ENCODE measurements around the gene ATP12A.
A peak's percentile ranks its signal among the peaks of the same experiment; 100 is the strongest.

The ATP12A gene

DNA sequence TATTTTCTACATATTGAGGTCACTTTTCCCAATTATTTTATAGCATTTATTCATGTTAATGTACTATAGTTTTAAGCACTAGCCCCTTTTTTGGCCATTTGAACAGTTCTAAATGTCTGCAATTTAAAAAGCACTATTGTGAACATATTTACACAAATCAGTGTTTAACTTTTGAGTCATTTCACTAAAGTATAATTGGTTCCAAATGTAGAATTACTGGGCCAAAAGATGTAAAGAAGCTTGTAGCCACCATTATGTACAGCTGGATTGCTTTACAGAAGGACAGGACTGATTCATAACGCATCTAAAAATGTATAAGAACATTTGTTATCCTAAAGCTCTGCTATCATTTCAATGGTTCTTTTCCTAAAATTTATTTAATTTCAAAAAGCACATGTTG lies 16.6 kb upstream of the ATP12A start:
- DNase-seq = no peak

DNA sequence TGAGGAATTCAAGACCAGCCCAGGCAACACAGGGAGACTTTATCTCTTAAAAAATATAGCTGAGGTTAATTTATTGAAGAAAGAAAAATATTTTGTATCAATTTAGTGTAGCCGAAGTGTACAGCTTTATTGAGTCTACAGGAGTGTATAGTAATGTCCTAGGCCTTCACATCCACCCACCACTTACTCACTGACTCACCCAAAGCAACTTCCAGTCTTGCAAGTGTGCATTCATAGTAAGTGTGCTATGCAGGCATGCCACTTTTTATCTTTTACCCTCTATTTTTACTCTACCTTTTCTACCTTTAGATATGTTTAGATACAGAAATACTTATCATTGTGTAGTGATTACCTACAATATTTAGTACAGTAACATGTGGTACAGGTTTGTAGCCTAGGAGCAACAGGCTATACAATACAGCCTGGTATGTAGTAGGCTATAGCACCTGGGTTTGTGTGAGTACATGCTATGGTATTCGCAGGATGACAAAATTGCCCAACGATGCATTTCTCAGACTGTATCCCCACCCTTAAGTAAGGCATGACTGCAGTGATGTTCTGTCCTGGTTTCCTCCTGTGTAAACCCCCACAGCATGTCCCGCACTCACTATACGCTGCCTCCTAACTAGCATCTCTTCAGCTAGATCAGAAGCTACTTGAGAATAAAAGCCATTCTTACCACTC lies 15.3 kb upstream of the ATP12A start:
- no peak for DNase-seq

DNA sequence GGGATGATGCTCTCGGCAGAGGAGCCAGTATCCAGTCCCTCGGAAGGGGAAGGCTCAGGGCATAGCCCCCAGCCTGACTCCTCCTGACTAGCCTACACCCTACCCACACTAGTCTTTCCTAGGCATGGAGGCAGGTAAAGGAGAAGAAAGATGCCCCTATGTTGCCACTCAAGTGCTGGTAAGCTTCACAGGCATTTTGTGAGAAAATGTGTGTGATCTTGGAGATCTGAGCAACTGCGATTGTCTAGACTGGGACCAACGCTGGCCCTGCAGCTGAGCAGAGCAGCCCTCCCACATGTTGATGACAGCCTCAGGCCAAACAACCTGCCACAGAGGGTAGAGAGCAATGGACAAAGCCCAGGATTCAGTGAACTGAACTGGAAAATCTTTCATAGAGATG lies 11.7 kb upstream of the ATP12A start:
- DNase-seq = no peak

DNA sequence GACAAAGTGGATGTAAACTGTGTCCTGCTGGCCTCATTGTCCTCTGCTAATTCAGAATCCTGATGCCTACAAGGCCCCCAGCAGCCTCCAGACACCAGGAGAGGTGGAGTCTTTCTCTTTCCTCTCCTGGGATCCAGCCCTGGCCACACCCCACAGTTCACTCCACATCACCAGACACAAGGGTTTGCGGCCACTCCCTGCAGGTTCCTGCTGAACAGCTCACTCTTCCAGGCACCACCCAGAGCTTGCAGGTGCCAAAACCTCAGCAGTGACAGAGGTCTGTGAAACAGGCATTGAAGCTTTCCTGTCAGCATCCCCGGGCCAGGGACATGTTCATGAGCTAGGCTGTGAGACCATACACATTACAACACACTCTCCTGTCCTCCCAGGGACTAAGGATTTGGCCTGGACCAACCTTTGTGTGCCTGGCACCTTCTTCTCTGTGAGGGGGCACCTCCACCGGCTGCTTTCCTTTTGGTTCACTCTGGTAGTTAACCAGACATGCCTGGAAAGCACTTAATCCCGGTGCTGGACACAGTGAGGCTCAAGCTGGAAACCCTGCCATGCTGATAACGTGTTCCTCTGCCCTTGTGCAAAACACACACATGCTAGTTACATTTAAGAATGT lies 11.1 kb upstream of the ATP12A start:
- no peak for DNase-seq

DNA sequence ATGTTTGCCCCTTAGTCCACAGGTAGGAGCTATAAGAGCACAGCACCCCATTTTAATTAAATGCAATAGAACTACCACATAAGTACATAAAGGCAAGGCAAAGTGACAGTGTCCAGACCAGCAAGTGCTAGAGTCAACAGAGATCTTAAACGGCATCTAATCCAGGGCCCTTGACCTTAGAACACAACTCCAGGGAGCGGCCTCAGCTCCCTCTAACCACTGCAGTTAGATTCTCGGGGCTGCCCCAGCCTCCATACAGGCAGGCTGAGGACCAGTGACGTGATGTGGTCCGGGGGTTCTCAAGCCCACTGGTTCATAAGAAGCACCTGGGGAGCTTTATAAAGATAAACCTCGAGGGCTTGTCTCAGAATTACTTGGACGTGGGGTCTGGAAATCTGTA lies 10.0 kb upstream of the ATP12A start:
- DNase-seq = no peak

DNA sequence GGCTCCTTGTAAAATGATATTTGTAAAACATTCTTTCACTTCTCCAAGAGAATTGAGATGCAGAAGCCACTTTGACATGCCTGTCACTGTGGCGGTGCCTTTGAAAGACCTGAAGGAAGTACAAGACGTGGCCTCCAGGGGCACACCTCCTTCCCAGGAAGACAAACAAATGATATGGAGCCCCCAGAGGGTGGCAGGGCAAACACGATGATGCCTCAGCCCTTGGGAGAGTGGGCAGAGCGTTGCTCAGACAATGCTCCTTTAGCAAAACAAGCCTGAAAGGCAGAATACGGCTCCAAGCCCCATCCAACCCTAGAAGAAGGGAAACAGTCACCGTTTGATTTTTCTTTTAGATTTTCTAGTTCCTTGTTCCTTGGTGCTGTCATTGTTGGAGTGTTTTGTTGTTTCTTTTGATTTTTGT lies 9.2 kb upstream of the ATP12A start:
- peak; percentile 57 for DNase-seq

DNA sequence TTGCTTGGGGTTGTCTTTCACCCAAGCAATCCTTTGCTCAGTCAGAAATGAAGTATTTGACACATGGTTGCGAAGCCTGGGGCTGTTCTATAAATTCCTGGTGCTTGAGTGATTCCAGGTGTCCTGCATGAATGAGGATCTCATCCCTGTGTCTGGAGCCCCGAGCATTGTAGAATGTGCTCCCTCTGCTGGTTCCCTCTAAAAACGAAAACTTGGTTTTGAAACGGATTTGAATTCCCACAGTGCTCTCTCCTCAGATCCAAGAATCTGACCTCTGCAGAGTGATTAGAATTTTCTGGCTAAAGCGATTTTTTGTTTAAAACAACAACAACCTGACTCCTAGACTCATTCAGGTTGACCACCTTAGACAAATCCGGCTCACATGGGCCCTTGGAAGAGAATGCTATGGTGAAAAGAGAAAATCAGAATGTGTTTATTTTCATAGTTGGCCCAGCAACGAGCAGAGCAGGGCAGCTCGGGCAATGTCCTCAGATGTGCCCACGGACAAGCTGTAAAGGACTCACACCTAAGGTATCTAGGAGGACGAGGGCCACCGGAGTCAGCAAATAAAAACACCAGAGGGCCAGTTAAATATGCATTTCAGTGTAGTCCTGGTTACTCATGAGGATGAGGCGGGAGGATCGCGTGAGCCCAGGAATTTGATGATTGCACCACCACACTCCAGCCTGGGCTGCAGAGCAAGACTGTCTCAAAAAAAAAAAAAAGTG lies 8.7 kb upstream of the ATP12A start:
- DNase-seq = peak; percentile 38

DNA sequence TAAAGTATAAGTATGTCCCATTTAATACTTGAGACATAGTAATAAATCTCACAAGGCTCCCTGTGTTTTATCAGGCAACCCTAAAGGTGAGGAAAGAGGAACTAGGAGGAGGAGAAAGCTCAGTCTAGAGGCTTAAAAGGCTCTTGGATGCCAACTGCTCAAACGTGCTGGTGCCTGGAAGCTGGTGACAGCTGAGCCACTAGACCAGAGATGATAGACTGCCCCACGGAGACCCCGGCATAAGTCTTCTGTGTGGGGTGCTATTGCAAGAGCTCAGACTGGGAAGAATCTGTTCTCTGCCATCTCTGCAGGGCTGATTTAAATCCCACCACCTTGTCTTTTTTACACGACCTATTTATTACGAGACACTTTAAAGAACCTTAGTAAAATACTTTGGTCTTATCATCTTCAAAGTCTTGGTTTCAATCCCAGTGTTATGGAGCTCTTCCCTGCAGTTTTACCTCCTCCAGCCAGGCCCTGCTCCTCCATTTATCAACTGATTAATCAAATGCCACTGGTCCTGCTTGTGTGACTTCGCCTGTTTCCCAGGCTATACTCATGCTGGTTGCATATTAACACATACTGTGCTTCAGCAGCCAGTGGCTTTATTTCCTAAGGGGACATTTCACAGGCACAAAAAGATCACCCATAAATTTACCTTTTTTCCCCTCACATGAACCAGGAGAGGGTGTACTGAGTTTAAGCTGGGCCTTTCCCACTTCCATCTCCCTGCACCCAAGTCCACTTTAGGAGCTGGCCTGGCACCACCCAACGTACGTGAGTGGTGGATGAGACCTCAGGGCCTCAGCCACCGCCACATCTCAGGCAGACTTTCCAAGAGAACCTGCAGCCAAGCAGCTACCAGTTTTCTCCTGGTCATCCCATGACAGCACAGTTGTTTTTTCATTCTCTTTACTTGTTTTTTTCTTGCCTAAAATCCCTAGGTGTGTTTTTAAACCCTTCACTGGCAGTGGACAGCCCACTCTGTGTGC lies 7.8 kb upstream of the ATP12A start:
- no peak for DNase-seq

DNA sequence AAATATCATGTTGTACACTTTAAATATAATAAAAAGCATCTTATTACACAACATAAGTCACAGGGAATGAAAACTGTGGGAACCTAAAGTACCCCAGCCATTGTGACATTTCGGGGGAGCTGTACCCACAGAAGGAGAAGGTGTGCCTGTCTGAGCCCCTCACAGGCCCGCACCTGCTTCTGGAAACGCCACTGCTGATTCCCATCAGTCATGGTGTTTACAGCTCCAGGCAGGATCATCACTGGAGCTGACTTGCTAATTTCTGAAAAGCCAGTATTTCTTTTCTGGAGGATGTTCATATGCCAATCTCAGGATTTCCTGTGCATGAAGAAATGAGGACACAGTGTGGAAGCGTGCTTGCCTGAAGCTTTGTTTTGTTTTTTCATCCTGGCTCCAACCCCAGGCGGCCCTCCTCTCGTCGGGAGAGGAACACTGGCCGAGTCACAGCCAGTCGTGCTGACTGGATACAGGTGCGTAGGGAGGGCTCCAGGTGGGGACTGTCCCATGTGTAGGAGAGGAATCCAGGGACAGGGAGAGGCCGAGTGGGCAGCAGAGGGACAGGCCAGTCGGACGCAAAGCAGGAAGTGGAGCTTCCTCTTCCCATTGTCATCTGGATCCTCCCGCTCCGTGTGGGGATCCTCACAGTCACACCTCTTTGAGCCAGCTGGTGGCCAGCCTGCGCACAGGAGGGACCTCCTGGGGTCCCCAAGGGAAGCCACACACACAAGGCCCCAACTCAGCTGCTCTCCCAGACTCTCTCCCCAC lies 4.2 kb upstream of the ATP12A start:
- peak; percentile 23 for DNase-seq

DNA sequence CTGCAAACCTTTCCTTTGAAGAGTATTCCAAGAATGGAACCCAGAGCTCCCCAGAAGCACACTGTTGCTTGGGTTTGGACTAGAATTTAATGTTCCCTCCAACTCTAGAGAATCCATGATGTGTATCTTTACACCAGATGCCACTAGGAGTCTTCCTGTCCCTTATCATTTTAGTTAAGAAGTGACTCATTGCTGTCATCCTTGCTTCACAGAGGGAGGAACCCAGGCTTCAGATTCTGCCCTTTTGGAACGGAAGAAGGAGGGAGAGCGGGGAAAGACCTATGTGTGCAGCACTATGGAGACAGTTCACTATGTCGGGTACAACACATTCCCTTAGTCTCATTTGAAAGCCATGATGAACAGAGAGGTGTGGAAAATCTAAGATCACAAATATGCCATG lies 2.1 kb upstream of the ATP12A start:
- no peak for DNase-seq

DNA sequence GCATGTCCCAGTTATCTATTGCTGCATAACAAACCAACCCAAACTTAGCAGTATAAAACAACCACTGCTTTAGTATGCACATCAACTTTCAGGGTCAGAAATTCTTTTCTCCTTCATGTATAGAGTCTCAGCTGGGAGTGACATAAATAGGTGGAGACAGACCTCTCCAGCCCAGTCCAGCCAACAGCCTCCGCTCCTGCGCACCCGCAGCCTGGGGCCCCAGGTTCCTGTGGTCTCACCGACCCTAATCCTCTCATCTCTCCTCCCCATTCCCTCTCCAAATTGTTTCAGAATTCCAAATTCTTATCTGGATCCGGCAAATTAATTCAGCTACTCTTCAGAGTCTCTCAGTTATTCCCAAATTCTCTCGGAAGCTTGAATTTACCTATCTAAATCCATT lies 522 bp upstream of the ATP12A start:
- DNase-seq = no peak

DNA sequence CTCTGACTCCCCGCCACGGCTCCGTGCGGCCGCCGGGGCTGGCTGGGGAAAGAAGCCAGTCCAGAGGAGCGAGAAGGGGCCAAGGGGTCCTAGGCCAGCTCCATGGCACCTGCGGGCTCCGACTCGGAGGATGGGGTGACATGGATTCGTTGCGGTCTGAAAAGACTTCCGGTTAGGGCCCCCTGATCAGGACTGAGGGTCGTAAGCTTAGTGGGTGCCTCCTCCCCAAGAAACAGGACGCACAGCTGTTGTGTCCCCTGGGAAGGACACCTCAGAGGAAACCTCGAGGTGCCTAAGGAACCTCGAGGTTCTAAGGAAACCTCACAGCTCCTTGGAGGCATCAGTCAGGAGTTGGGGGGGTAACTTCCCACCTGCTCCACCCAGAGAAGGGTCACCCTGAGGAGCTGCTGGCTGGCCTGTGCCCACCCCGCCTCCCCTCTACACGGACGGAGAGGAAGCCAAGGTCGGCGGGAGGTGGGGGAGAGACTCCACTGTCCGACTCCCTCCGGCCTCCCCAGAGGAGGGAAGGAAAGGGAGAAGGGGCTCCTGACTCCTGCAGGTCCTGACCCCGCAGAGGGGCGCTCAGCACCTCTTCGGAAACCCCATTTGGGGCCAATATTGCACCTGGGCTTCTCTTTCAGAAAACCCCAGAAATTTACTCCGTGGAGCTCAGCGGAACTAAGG lies 855 bp downstream of the ATP12A start:
- no peak for DNase-seq

DNA sequence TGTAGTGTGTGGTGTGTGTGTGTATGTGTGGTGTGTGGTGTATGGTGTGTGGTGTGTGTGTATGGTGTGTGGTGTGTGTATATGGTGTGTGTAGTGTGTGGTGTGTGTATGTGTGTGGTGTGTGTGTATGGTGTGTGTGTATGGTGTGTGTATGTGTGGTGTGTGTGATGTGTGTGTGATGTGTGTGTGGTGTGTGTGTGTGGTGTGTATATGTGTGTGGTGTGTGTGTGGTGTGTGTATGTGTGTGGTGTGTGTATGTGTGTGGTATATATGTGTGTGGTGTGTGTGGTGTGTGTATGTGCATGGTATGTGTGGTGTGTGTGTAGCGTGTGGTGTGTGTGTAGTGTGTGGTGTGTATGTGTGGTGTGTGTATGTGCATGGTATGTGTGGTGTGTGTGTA lies 1.7 kb downstream of the ATP12A start:
- DNase-seq = no peak

DNA sequence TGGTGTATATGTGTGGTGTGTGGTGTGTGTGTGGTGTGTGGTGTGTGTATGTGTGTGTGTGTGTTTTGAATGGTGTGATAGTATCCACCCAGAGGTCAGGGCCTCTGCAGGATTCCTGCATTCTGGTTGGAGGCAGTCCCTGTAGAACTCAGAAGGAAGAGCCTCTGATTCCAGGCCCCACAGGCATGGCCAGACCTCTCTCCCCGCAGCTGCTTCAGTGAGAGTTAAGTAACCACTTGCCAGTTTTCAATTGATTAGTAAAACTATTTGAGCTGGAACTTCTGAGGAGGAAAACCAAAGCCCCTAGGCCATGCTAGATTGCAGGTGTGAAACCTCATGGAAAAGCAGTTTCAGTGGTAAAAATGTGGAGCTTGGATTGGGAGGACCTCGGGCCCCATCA lies 2.1 kb downstream of the ATP12A start:
- DNase-seq = no peak

DNA sequence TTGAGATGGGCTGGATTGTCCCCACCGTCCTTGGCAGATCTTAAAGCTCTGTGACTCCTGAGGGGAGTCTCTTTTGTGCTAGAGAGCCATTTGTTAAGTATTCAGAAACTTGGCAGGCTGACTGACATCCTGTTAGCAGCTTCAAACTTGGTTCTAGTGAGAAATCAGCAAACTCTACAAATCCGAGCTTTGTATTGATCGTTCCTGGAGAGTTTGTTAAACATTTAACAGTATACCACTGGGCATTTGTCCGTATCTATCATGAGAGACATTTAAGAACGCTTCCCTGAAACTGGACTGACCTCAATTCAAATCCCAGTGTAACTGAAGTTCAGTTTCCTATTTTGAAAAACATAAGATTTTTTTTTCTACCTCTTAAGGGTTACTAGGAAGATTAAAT lies 3.1 kb downstream of the ATP12A start:
- no peak for DNase-seq

DNA sequence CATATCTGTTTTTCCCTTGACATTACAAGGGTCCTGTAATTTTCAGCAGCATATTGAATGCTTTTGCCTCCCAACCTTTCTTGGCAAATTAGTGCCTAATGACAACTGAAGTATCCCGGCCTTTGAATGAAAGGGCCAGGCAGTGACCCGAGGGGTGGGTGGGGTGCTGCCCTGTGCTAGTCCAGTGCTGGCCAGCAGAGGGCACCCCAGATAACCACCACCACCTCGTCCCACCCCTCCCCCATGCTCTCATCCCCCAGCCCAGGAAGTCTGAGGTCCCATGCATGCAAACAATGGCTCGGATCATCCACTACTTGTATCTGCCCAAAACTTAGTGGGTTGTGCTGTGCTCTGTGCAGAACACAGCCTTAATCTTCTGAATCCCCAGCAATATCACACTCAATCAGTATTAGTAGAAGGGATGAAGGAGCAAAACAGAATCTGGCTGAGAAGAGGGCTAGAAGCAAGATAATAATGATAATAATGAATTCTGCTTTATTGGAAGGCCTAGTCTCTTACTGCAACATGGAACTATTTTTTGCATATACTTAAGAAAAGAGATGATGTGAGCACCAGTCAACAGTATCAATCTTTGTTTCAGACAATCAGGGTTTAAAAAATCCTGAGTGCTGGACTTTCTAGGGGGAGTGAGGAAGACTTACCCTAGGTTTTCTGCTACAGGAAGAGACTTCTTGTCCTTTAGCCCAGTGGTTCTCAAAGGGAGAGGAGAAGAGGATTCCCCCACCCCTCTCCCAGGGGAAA lies 3.8 kb downstream of the ATP12A start:
- peak; percentile 29 for DNase-seq

DNA sequence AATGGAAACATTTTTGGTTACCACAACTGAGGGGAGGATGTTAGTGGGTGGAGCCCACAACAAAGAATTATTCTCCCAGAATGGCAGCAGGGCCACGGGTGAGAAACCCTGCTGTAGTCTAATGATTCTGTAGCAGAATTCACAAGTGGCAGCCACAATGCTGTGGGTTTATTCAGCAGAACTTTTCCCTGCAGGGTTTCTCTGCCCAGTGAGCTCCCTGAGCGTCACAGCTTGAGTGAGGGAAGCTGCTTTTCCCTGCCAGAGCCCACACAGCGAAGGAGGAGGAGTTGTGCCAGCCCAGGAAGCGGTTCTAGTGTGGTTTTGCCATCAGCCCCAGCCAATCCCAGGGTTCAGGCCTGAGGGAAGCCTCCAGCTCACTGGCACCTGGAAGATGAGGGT lies 4.4 kb downstream of the ATP12A start:
- DNase-seq = peak; percentile 10

DNA sequence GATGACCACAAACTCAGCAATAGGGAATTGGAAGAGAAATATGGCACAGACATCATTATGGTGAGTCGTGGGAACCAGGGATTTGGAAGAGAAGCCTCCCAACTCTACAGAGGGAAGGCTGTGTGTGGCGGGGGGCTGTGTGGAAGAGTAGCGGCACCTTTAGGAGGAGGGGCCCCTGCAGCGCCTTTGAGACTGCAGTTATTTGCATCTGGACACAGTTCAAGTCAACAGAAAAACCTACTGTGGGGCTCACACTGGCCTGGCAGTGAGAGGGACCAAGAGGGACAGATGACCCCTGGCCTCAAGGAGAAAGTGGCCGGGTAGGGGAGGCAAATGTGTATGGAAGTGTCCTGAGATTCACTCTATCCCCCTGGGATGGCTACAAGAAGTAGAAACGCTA lies 5.1 kb downstream of the ATP12A start:
- no peak for DNase-seq

DNA sequence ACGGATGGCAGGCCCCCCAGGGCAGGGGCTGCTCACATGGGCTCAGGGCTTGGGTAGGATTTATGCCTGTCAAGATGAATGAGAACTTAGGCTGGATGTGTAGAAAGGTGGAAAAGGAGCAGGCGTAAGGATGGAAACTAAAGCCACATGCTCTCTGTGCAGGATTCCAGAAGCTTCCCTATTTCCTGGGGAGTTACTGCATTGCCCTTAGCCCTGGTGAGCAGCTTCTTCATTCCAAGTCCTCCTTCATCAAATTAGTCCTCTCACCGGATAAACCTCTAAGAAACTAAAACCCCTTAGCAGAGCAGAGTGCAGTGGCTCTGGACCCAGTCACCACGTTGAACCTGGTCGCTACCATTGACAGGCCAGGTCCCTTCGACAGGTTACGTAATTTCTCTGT lies 7.4 kb downstream of the ATP12A start:
- no peak for DNase-seq

DNA sequence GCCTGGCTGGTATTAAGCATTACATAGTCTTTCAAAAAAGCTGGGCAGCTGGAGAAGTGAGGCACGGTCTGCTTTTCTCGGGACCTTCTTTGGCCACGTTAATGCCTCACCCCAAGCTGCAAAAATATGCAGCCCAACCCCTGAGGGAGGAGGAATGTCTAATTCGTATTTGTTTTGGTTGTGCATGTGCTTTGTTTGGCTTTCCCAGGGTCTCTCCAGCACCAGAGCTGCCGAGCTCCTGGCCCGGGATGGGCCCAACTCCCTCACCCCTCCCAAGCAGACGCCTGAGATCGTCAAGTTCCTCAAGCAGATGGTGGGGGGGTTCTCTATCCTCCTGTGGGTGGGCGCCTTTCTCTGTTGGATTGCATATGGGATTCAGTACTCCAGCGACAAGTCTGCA lies 7.9 kb downstream of the ATP12A start:
- DNase-seq = no peak

DNA sequence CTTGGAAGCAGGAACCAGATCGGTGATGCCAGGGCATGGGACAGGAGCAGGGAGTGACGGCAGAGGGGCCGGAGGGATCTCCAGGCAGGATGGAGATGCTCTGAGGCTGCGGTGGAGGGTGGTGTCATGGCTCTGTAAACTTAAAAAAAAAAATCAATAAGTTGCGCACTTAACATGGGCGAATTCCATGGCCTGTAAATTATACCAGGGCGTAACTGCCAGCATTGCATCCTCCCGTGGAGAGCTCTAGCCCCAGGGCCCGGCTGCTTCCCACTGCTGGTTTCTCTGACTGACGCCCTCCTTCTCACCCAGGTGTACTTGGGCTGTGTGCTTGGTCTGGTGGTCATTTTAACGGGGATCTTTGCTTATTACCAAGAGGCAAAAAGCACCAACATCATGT lies 8.7 kb downstream of the ATP12A start:
- DNase-seq = no peak
